Neural progenitor cell (in vitro differentiated cells): ENCODE results near the gene SPDYE16. TPM values are rescaled to one million over a fixed set of nuclear protein-coding genes. Genes with fewer than 3 reads are reported as not detected.
"Not testable (repeated sequence)": the region's sequence is repeated elsewhere in the genome, so short reads cannot be mapped to it uniquely, and the experiment has no call there.

Experiments used
- DNase-seq: peaks from one replicate; pipeline ENCODE4 v3.0.0-alpha.2; 2016; ENCODE audit warnings: low spot score
- H2AFZ ChIP-seq: fragments of 200-600 bp; sonication (generic); replicated peaks from 2 replicates; pipeline ENCODE4 v1.6.1; 2016; ENCODE audit warnings: antibody characterized with exemption
- H3F3A ChIP-seq: fragments of 200-600 bp; sonication (generic); 2 replicates; pipeline ENCODE4 v1.6.1; 2016; ENCODE audit warnings: antibody characterized with exemption, low read depth
- H3K27ac ChIP-seq: fragments of 200-600 bp; sonication (generic); 2 replicates; pipeline ENCODE4 v1.5.1; 2016; ENCODE audit warnings: mild to moderate bottlenecking
- H3K27me3 ChIP-seq: fragments of 200-600 bp; sonication (generic); 2 replicates; pipeline ENCODE4 v1.6.1; 2016; ENCODE audit warnings: mild to moderate bottlenecking, moderate library complexity
- H3K36me3 ChIP-seq: fragments of 200-600 bp; sonication (generic); 2 replicates; pipeline ENCODE4 v1.5.1; 2016
- H3K4me1 ChIP-seq: fragments of 200-600 bp; sonication (generic); 2 replicates; pipeline ENCODE4 v1.6.1; 2016; ENCODE audit warnings: mixed run types
- H3K4me2 ChIP-seq: fragments of 200-600 bp; sonication (generic); 2 replicates; pipeline ENCODE4 v1.6.1; 2016
- H3K4me3 ChIP-seq: fragments of 200-600 bp; sonication (generic); 2 replicates; pipeline ENCODE4 v1.5.1; 2016
- H3K79me2 ChIP-seq: fragments of 200-600 bp; sonication (generic); 2 replicates; pipeline ENCODE4 v1.6.1; 2016; ENCODE audit warnings: low read depth
- H3K9ac ChIP-seq: fragments of 200-600 bp; sonication (generic); 2 replicates; pipeline ENCODE4 v1.6.1; 2016
- H3K9me3 ChIP-seq: fragments of 200-600 bp; sonication (generic); 2 replicates; pipeline ENCODE4 v1.5.1; 2016; ENCODE audit warnings: low read depth
- H4K20me1 ChIP-seq: fragments of 200-600 bp; sonication (generic); 2 replicates; pipeline ENCODE4 v1.6.1; 2016; ENCODE audit warnings: low read depth
- H3K27ac Mint-ChIP-seq: 3 replicates; pipeline ENCODE4 v1.8.0; 2021; ENCODE audit warnings: mixed read lengths
- H3K27me3 Mint-ChIP-seq: 2 replicates; pipeline ENCODE4 v1.8.0; 2022; ENCODE audit warnings: low read depth, mild to moderate bottlenecking, inconsistent platforms, moderate library complexity, mixed read lengths; ENCODE audit not compliant: insufficient read depth
- H3K36me3 Mint-ChIP-seq: 3 replicates; pipeline ENCODE4 v1.8.0; 2021; ENCODE audit warnings: mixed read lengths
- H3K4me1 Mint-ChIP-seq: 3 replicates; pipeline ENCODE4 v1.8.0; 2021; ENCODE audit warnings: mixed read lengths
- H3K4me3 Mint-ChIP-seq: 3 replicates; pipeline ENCODE4 v1.8.0; 2021; ENCODE audit warnings: mild to moderate bottlenecking, moderate library complexity, mixed read lengths
- H3K9me3 Mint-ChIP-seq: 3 replicates; pipeline ENCODE4 v1.8.0; 2020; ENCODE audit warnings: mixed read lengths
- total RNA-seq: library from RNA; depleted of rRNA; stranded (reverse); fragments of >200 nt; gene quantifications from 2 replicates; pipeline ENCODE4 v1.2.3, GENCODE V29; 2015; ENCODE audit warnings: low replicate concordance

Gene SPDYE16
- total RNA-seq, 1 donor from 2014 or later = 0.28 TPM

DNA sequence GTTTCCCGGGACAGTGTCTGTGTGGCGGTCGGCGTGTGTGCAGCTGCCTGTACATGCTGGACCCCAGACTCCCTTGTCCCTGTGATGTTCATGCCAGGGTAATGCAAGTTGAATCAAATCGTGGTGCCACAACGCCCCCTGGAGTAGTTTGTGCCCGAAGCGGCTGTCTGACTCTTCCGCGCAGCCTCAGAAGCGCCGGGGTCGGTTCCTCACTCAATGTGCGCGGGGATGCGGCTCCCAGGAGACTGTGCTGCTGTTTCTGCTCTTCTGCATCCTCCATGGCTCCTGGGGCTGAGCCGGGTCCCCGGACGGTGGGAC lies 43.2 kb downstream of the SPDYE16 start:
- H3K4me3 Mint-ChIP-seq, H3K9me3 Mint-ChIP-seq, H2AFZ ChIP-seq, H3K27ac ChIP-seq, DNase-seq, H3K79me2 ChIP-seq, H3K36me3 Mint-ChIP-seq, H3F3A ChIP-seq, H3K4me1 ChIP-seq, H3K4me2 ChIP-seq, H3K27me3 ChIP-seq, H3K27ac Mint-ChIP-seq, H3K9ac ChIP-seq, H3K4me1 Mint-ChIP-seq, H3K9me3 ChIP-seq, H4K20me1 ChIP-seq, H3K36me3 ChIP-seq, H3K27me3 Mint-ChIP-seq, H3K4me3 ChIP-seq: not testable (repeated sequence)

DNA sequence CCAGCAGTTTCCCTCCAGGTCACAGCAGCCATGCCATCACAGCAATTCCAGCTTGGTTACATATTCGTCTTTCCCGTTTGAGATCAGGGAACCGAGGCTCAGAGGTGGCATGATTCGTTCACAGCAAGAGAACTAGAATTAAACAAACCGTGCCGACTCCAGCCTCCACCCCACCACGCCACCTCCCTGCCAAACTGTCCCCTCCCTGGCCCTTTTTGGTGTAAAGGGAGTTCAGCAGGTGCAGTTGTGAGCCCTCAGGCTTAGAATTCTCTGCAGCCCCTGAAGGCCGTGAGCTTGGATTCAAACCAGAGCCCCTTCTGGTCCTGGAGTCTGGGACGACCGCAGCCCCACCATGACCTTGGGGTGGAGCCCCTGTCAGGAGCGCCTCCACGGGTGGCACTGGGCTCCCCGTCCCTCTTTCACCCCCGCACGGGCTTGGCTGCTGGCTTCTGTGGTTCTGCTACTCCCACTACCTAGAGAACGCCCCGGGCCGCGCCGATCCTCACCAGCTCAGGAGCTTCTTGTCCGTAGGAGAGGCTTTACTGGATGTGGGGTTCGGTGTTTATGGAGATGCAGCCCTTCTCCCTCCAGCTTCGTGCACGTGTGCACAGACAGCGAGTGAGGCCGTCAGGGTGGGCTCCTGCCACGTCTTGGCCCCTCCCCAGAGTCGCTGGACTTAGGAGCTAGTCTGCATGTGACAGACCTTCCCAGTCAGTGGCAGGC lies 43.7 kb downstream of the SPDYE16 start:
- H3F3A ChIP-seq, H3K36me3 Mint-ChIP-seq, H3K4me3 Mint-ChIP-seq, H3K4me1 ChIP-seq, H3K4me2 ChIP-seq, H2AFZ ChIP-seq, H3K9me3 Mint-ChIP-seq, H3K36me3 ChIP-seq, H3K4me1 Mint-ChIP-seq, H3K9ac ChIP-seq, H3K27ac Mint-ChIP-seq, H3K9me3 ChIP-seq, H3K79me2 ChIP-seq, H3K27me3 Mint-ChIP-seq, DNase-seq, H3K4me3 ChIP-seq, H3K27me3 ChIP-seq, H4K20me1 ChIP-seq, H3K27ac ChIP-seq: not testable (repeated sequence)

DNA sequence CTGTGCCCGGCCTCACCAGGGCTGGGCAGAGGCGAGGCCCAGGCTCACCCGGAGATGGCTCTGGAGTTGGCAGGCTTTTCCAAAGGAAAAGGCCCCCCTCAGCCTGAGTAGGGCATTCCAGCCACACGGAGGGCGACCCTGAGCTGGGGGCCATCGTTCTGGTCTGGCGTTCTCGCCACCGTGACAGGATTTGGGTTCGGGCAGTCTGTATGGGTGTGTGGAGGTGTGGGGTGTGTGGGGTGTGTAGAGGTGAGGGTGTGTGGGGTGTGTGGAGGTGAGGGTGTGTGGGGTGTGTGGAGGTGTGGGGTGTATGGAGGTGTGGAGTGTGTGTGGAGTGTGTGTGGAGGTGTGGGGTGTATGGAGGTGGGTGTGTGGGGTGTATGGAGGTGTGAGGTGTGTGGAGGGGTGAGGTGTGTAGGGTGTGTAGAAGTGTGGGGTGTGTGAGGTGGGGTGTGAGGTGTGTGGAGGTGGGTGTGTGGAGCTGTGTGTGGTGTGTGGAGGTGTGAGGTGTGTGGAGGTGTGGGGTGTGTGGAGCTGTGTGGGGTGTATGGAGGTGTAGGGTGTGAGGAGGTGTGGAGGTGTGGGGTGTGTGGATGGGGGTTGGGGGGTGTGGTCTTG lies 44.4 kb downstream of the SPDYE16 start:
- not testable (repeated sequence) for H3K9ac ChIP-seq, H3K4me1 Mint-ChIP-seq, H3K27ac ChIP-seq, H3K27me3 Mint-ChIP-seq, H3K36me3 ChIP-seq, H3K4me3 Mint-ChIP-seq, H3K27ac Mint-ChIP-seq, H3K27me3 ChIP-seq, DNase-seq, H3K79me2 ChIP-seq, H2AFZ ChIP-seq, H3K4me3 ChIP-seq, H3K9me3 Mint-ChIP-seq, H3K9me3 ChIP-seq, H3K36me3 Mint-ChIP-seq, H3K4me2 ChIP-seq, H4K20me1 ChIP-seq, H3K4me1 ChIP-seq, H3F3A ChIP-seq

DNA sequence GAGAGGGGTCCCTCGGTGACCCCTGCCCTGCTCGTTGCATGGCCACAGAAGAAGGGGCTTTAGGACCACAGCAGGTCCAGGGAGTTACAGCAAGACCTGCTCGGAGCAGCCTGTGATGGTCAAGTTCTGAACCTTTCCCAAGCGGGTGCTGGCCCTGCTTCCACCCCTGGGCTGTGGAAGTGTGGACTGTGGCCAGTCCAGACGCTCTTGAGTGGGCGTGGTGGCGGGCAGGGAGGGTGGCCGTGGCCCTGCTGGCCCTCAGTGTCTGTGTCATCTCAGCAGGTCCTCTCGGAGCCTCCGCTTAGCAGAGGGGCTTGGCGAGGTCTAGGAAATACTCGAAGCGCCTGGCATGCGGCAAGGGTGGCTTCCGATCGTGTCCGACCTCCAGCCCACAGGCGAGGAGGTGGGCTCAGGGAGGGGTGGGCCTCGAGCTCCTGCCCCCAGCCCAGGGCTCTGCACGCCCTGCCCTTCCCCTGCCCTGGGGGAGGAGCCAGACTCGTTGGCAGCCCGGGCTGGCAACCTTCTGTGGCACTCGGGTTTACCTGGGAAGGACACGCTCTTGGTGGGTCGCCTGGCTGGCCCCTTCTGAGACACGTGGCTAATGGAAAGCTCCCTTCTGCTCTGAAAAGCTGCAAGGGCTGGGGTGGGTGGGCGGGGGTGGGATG lies 45.0 kb downstream of the SPDYE16 start:
- not testable (repeated sequence) for H3K4me2 ChIP-seq, H3K9me3 ChIP-seq, H3K27me3 Mint-ChIP-seq, H3F3A ChIP-seq, H3K36me3 Mint-ChIP-seq, H3K27ac Mint-ChIP-seq, H4K20me1 ChIP-seq, H3K4me1 ChIP-seq, H3K9me3 Mint-ChIP-seq, H3K4me3 Mint-ChIP-seq, H3K9ac ChIP-seq, H3K79me2 ChIP-seq, H3K27me3 ChIP-seq, H2AFZ ChIP-seq, H3K4me3 ChIP-seq, DNase-seq, H3K4me1 Mint-ChIP-seq, H3K27ac ChIP-seq, H3K36me3 ChIP-seq

DNA sequence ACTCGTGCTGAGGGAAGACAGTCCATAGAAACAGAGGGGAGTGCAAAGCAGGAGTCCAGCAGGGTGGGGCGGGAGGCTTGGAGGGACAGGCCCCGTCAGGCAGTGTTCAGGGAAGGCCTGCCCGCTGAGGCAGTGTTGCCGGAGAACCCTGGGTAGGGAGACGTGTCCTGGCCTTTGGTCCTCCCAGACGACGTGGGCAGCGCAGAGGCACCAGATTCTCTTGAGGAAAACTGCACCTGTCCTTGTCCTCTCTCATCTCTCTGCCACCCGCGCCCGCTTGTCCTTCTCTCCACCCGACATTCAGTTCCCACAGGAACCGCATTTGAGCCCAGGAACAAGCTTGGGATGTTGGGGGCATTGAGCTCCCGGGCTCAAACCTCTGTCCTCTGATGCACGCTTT lies 47.4 kb downstream of the SPDYE16 start:
- H3K4me2 ChIP-seq, H3K4me1 ChIP-seq, H3K79me2 ChIP-seq, H3K4me1 Mint-ChIP-seq, H3K9ac ChIP-seq, DNase-seq, H3K9me3 ChIP-seq, H3K36me3 ChIP-seq, H3K4me3 Mint-ChIP-seq, H3F3A ChIP-seq, H3K27ac ChIP-seq, H4K20me1 ChIP-seq, H3K36me3 Mint-ChIP-seq, H3K27me3 Mint-ChIP-seq, H3K9me3 Mint-ChIP-seq, H2AFZ ChIP-seq, H3K27ac Mint-ChIP-seq, H3K27me3 ChIP-seq, H3K4me3 ChIP-seq: not testable (repeated sequence)

DNA sequence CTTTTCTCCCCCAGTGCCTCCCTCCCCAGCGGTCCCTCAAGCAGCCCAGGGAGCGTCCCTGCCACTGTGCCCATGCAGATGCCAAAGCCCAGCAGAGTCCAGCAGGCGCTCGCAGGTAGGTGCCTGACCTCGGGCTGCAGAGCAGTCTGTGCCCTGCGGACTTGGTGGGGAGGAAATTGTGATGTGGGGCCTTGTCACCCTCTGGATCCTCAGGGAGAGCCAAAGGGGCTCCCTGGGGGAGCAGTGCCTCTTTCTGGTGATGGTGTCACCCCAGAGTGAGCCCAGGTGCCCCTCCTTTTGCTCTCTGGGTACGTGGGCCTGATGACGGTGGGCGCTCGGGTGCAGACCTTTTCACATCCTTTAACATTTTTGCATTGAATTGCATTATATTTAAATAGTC lies 51.0 kb downstream of the SPDYE16 start:
- not testable (repeated sequence) for H3K27me3 ChIP-seq, H3K27ac Mint-ChIP-seq, H3K4me1 ChIP-seq, DNase-seq, H3K36me3 ChIP-seq, H3K4me2 ChIP-seq, H3K79me2 ChIP-seq, H4K20me1 ChIP-seq, H3K4me3 Mint-ChIP-seq, H3K36me3 Mint-ChIP-seq, H3K27ac ChIP-seq, H3K27me3 Mint-ChIP-seq, H3K9ac ChIP-seq, H2AFZ ChIP-seq, H3K9me3 ChIP-seq, H3K4me1 Mint-ChIP-seq, H3K9me3 Mint-ChIP-seq, H3F3A ChIP-seq, H3K4me3 ChIP-seq

DNA sequence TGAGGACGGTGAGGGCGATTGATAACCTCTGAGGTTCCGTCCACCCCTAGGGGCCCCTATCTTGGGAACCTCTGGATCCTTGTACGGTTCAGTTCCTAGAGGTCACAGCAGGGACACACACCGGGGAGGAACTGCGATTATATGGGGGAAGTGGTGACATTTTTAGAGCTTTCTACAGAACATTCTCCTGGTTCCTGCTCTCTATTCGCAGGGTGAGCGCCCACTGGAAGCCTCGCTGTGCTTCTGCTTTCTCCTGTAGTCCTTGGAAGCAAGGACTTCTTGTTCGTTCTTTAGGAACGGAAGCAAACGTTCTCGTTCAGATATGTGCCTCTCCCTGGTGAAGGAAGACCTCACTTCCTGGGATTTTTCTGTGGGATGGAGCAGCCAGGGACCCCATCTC lies 55.1 kb downstream of the SPDYE16 start:
- not testable (repeated sequence) for DNase-seq, H3K4me3 Mint-ChIP-seq, H3K4me1 Mint-ChIP-seq, H3K79me2 ChIP-seq, H3K27ac ChIP-seq, H3K4me3 ChIP-seq, H3K36me3 ChIP-seq, H3K9me3 Mint-ChIP-seq, H2AFZ ChIP-seq, H3K27me3 Mint-ChIP-seq, H3K9ac ChIP-seq, H3K36me3 Mint-ChIP-seq, H3K4me1 ChIP-seq, H3K27me3 ChIP-seq, H4K20me1 ChIP-seq, H3F3A ChIP-seq, H3K4me2 ChIP-seq, H3K27ac Mint-ChIP-seq, H3K9me3 ChIP-seq

DNA sequence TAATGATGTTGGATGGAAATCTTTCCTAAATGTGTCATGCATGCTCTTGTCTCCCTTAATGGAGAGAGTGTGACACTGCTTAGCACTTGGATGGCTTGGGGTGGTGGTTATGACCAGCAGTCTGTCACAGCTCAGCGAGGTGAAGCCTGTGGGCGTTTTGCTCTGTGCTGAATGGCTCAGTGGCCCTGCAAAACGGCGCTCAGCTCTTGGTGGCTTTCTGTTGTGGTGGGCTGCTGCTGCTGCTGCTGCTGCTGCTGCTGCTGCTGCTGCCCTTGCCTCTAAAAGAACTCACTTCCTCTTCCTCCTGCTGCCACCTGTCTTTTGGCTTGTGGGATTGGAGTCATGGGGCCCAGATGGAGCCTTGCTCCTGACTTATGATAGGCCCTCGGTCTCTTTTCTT lies 56.5 kb downstream of the SPDYE16 start:
- H4K20me1 ChIP-seq, H2AFZ ChIP-seq, H3K4me1 Mint-ChIP-seq, H3F3A ChIP-seq, H3K4me1 ChIP-seq, H3K79me2 ChIP-seq, H3K9me3 Mint-ChIP-seq, H3K9ac ChIP-seq, H3K27me3 Mint-ChIP-seq, H3K9me3 ChIP-seq, H3K27ac ChIP-seq, H3K4me3 Mint-ChIP-seq, H3K27me3 ChIP-seq, H3K4me2 ChIP-seq, H3K36me3 ChIP-seq, DNase-seq, H3K36me3 Mint-ChIP-seq, H3K27ac Mint-ChIP-seq, H3K4me3 ChIP-seq: not testable (repeated sequence)
